Neutrophil (primary cell): Measurements from ENCODE around the gene ANAPC15.
"Not testable (repeated sequence)": the region's sequence is repeated elsewhere in the genome, so short reads cannot be mapped to it uniquely, and the experiment has no call there.

Experiments used
- H3K27ac ChIP-seq: fragments of 200-600 bp; sonication (generic); 2 replicates; pipeline ENCODE4 v1.5.1; 2016; ENCODE audit warnings: mild to moderate bottlenecking, moderate library complexity
- H3K27me3 ChIP-seq: fragments of 200-600 bp; sonication (generic); 2 replicates; pipeline ENCODE4 v1.6.0; 2016; ENCODE audit warnings: mild to moderate bottlenecking
- H3K36me3 ChIP-seq: fragments of 200-600 bp; sonication (generic); 2 replicates; pipeline ENCODE4 v1.5.1; 2017
- H3K4me1 ChIP-seq, 2 experiments: fragments of 200-600 bp in 1 of 2; sonication (generic) in 1 of 2; 1 replicate in 1 of 2; 2 replicates in 1 of 2; pipeline versions ENCODE4 v1.5.1 to v1.6.1; 2013 to 2016; ENCODE audit warnings: low read depth in 1 of 2, low read length in 1 of 2, mild to moderate bottlenecking in 1 of 2, moderate library complexity in 1 of 2; ENCODE audit not compliant: control insufficient read depth in 1 of 2, insufficient read depth in 1 of 2
- H3K4me3 ChIP-seq, 2 experiments: fragments of 200-600 bp in 1 of 2; sonication (generic) in 1 of 2; 1 replicate in 1 of 2; 2 replicates in 1 of 2; pipeline ENCODE4 v1.5.1; 2013 to 2016; ENCODE audit warnings: low read depth in 1 of 2, low read length in 1 of 2, mild to moderate bottlenecking in 1 of 2, moderate library complexity in 1 of 2
- H3K9me3 ChIP-seq: fragments of 200-600 bp; sonication (generic); 2 replicates; pipeline ENCODE4 v1.5.1; 2016
- CTCF ChIP-seq: fragments of 200-600 bp; sonication (generic); IDR thresholded peaks from 2 replicates; pipeline ENCODE4 v1.5.1; 2016; ENCODE audit warnings: antibody characterized with exemption

The ANAPC15 gene

GRCh38 chr11:72135473-72135872, 23.0 kb upstream of the ANAPC15 start, which contains the start of gene FOLR3:
FOLR3 (plus strand) TSS chr11:72135725; CDS start chr11:72135953, 228 bp downstream.
- not testable (repeated sequence) for H3K27me3 ChIP-seq, H3K9me3 ChIP-seq
- Histone ChIP-seq H3K27ac (peak within 1 kb of the TSS; percentile 96), H3K4me1 (peaks cover 99 to 100% of the 10 kb centered on the region in 2 experiments), H3K36me3 (peaks cover 37% of the 10 kb centered on the region), H3K4me3 (peak within 1 kb of the TSS; percentile 73 to 91)
- peak; percentile 26 for TF ChIP-seq CTCF

DNA sequence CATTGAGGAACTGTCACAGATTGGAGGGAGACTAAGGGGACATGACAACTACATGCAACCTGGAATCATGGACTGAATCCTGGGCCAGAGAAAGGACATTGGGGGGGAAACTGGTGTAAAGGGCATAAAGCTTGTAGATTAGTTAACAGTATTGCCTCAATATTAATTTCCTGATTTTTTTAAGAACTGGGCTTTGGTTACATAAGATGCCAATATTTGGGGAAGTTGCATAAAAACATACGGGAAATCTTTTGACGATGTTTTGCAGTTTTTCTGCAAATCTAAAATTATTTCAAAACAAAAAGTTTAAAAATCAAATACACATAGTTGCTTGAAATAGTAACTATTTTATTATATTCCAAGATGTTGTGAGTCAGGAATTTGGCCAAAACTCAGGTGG, 20.2 kb upstream of the ANAPC15 start:
- TF ChIP-seq CTCF, result no peak
- Histone ChIP-seq H3K4me3 (peak overlapping the region; percentile 25 to 43), H3K27me3 (no peaks in the 10 kb centered on the region), H3K9me3 (no peaks in the 10 kb centered on the region), H3K4me1 (peaks cover 89 to 91% of the 10 kb centered on the region in 2 experiments), H3K36me3 (peaks cover 9% of the 10 kb centered on the region), H3K27ac (peak overlapping the region; percentile 96)

GRCh38 chr11:72129381-72129780, 16.9 kb upstream of the ANAPC15 start:
- no peak overlapping the region for H3K4me3 ChIP-seq
- H3K9me3 ChIP-seq, result no peaks in the 10 kb centered on the region
- H3K27ac ChIP-seq, result peak overlapping the region; percentile 29
- H3K4me1 ChIP-seq, result peaks cover 65 to 68% of the 10 kb centered on the region in 2 experiments
- TF ChIP-seq CTCF, result no peak
- H3K36me3 ChIP-seq, result no peaks in the 10 kb centered on the region
- H3K27me3 ChIP-seq, result no peaks in the 10 kb centered on the region

- no peak overlapping the region for H3K27ac ChIP-seq
These were observed 15.4 kb upstream of the ANAPC15 start for GRCh38 chr11:72127923-72128322.

GRCh38 chr11:72125956-72126355, 13.5 kb upstream of the ANAPC15 start:
- no peak for TF ChIP-seq CTCF
- Histone ChIP-seq H3K4me3 (no peak overlapping the region), H3K27ac (no peak overlapping the region), H3K9me3 (no peaks in the 10 kb centered on the region), H3K27me3 (no peaks in the 10 kb centered on the region), H3K36me3 (no peaks in the 10 kb centered on the region), H3K4me1 (peaks cover 49 to 50% of the 10 kb centered on the region in 2 experiments)

More at GRCh38 chr11:72127923-72128322, 15.4 kb upstream of the ANAPC15 start:
- Histone ChIP-seq H3K36me3 (no peaks in the 10 kb centered on the region), H3K9me3 (no peaks in the 10 kb centered on the region), H3K27me3 (no peaks in the 10 kb centered on the region), H3K4me3 (no peak overlapping the region), H3K4me1 (peaks cover 64 to 65% of the 10 kb centered on the region in 2 experiments)
- no peak for TF ChIP-seq CTCF

DNA sequence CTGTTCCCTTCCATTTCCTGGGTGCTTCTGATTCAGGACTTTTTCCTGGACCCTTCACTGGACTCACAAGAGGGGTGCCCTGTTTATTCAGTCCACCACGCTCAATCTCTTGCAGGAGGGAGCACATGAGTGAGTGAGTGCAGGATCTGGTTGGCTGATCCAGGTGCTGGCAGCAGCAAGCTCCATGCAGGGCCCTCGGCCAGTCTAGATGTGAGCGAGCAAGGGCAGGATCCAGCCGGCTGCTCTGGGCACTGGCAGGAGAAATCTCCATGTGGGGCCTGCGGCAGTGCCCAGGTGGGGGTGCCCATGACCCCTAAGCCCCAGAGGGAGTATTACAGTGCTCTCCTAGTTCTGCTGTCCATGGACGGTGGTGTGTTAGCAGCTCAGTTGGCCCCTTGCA, 11.6 kb upstream of the ANAPC15 start:
- no peaks in the 10 kb centered on the region for H3K36me3 ChIP-seq
- no peak for TF ChIP-seq CTCF
- peaks cover 45 to 52% of the 10 kb centered on the region in 2 experiments for H3K4me1 ChIP-seq
- no peaks in the 10 kb centered on the region for H3K27me3 ChIP-seq
- H3K4me3 ChIP-seq, result no peak overlapping the region
- H3K27ac ChIP-seq, result peak overlapping the region; percentile 66
- no peaks in the 10 kb centered on the region for H3K9me3 ChIP-seq
